HT1080 (cell line): ENCODE measurements around the gene GABRR2. TPM values are rescaled to one million over a fixed set of nuclear protein-coding genes. Genes with fewer than 3 reads are reported as not detected.

Experiments used
- DNase-seq: peaks from one replicate; pipeline ENCODE4 v3.0.0-alpha.2; 2015; ENCODE audit warnings: low read depth
- polyA plus RNA-seq, 2 experiments: library from polyadenylated mRNA; depleted of rRNA; stranded (reverse); fragments of >200 nt; gene quantifications; 2 replicates each; pipeline ENCODE4 v1.2.3, GENCODE V29; 2015
- total RNA-seq: library from RNA; depleted of rRNA; stranded (reverse); fragments of >200 nt; shearing (Covaris generic); gene quantifications from 2 replicates; pipeline ENCODE4 v1.2.3, GENCODE V29; 2014; rRNA removed

GABRR2 gene
- 0.10 TPM in 1 of 2 replicates, not detected in the other for total RNA-seq
- polyA plus RNA-seq (2015; cell fraction: cytosol; rRNA removed), result 0.14 TPM in 1 of 2 replicates, not detected in the other
- 0.80 and 2.0 TPM in 2 replicates for polyA plus RNA-seq (2015; cell fraction: nucleus; rRNA removed)

- no peak for DNase-seq
These were observed at the start of gene GABRR2 for GRCh38 chr6:89315249-89315885. TSS of gene GABRR2 (minus strand) at chr6:89315299. CDS start at chr6:89315165, 134 bp downstream.

- DNase-seq, result no peak
These were observed 49.5 kb upstream of the GABRR2 start for GRCh38 chr6:89364586-89364985.

GRCh38 chr6:89361171-89361570, 46.1 kb upstream of the GABRR2 start:
- DNase-seq, result no peak

GRCh38 chr6:89360415-89360999, 45.4 kb upstream of the GABRR2 start:
- DNase-seq, result peak; percentile 71

GRCh38 chr6:89359561-89359960, 44.5 kb upstream of the GABRR2 start:
- DNase-seq, result no peak

- no peak for DNase-seq
These were observed 42.3 kb upstream of the GABRR2 start for GRCh38 chr6:89357390-89357789.

GRCh38 chr6:89356642-89357170, 41.6 kb upstream of the GABRR2 start:
- no peak for DNase-seq

- no peak for DNase-seq
These were observed 40.6 kb upstream of the GABRR2 start for GRCh38 chr6:89355511-89356194.

GRCh38 chr6:89353702-89354392, 38.7 kb upstream of the GABRR2 start:
- DNase-seq, result no peak

GRCh38 chr6:89353118-89353556, 38.0 kb upstream of the GABRR2 start:
- no peak for DNase-seq

GRCh38 chr6:89352278-89353117, 37.4 kb upstream of the GABRR2 start, which contains the start of gene UBE2J1:
TSS of gene UBE2J1 (minus strand) at chr6:89352722. CDS start at chr6:89352569, 153 bp downstream.
- DNase-seq, result peak; percentile 82

GRCh38 chr6:89351671-89352277, 36.7 kb upstream of the GABRR2 start:
- DNase-seq, result no peak

GRCh38 chr6:89350281-89350966, 35.3 kb upstream of the GABRR2 start:
- no peak for DNase-seq

- DNase-seq, result no peak
These were observed 33.3 kb upstream of the GABRR2 start for GRCh38 chr6:89348372-89348771.

- no peak for DNase-seq
These were observed 32.7 kb upstream of the GABRR2 start for GRCh38 chr6:89347825-89348224.

- DNase-seq, result no peak
These were observed 31.3 kb upstream of the GABRR2 start for GRCh38 chr6:89346433-89346832.

GRCh38 chr6:89339565-89339964, 24.5 kb upstream of the GABRR2 start:
- peak; percentile 28 for DNase-seq

- DNase-seq, result no peak
These were observed 20.1 kb upstream of the GABRR2 start for GRCh38 chr6:89335164-89335563.

GRCh38 chr6:89330910-89331309, 15.8 kb upstream of the GABRR2 start:
- DNase-seq, result no peak
